Measurements from ENCODE around the gene RASD1.

RASD1 gene

GRCh38 chr17:17538417-17539391, 42.5 kb upstream of the RASD1 start:
- no peak for FAIRE-seq
- TF ChIP-seq SPI1 (IDR thresholded peaks at IDR 0.05; ENCODE audit: low read depth, low read length) (no peak), TAF1 (IDR thresholded peaks at IDR 0.05; ENCODE audit: low read depth, low read length) (no peak), POLR2AphosphoS5 (IDR thresholded peaks at IDR 0.05; ENCODE audit: low read depth, low read length) (no peak), POU2F2 (IDR thresholded peaks at IDR 0.05; ENCODE audit: low read depth, low read length) (no peak), PAX5 (IDR thresholded peaks at IDR 0.05; ENCODE audit: insufficient read depth, low read length, severe bottlenecking) (no peak), POLR2A (IDR thresholded peaks at IDR 0.05; ENCODE audit: low read depth, low read length) (no peak)
- DNase-seq (ENCODE audit: insufficient read length, low spot score), result no peak

DNA sequence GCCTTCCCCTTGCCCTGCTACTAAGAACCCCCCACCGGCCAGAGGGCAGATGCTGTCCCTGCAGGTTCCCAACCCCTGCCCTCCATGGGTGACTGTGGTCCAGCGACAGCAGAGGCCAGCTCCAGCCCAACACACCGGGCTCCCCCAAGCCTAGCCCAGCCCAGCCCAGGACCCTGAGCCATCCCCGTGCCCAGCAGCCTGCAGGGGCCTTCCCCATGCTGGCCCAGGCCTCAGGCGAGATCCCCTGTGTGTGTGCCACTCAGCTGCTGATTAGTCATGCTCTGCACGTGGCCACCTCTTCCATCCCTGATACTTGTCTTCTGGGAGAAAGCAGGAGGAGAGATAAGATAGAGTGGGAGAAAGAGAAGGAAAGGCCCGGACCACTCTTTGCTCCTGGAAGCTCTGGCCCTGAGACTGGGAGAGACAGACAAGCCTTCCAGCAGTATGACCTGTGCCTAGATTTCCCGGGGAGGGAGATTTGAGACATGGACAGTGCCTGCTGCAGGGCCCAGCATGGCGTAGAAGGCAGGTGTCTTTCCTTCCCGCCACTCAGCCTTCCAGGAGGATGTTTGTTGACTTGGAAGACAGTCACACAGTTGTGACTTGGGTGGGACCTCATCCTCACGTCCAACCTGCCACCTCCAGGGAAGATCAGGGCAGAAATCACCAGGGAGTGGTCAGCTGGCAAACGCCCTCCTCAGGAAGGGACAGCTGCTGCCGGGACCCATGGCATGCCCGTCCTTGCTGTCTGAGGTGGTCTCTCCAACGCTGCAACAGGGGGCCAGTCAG, 41.3 kb upstream of the RASD1 start:
- FAIRE-seq (no peak), DNase-seq (ENCODE audit: insufficient read length, low spot score) (no peak)
- TF ChIP-seq POU2F2 (IDR thresholded peaks at IDR 0.05; ENCODE audit: low read depth, low read length) (no peak), SPI1 (IDR thresholded peaks at IDR 0.05; ENCODE audit: low read depth, low read length) (no peak), PAX5 (IDR thresholded peaks at IDR 0.05; ENCODE audit: insufficient read depth, low read length, severe bottlenecking) (no peak), POLR2A (IDR thresholded peaks at IDR 0.05; ENCODE audit: low read depth, low read length) (no peak), TAF1 (IDR thresholded peaks at IDR 0.05; ENCODE audit: low read depth, low read length) (no peak)

DNA sequence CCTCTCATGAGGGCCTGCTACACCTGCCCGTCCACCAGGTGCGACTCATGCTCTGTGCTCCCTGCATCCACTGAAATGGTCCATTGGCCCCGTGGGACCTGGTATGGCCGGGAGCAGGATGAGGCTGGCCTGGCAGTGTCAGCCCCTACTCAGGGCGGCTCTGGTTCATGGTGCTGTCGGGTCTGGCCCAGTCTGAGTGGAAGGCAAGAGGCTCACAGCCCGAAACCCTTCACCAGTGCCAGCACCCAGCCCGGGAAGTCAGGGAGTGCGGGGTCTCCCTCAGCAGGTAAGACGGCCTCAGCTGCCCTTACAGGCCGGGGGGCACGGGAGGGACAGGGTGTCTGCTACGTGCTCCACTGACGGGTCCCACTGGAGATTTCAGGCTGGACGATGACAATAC, 40.5 kb upstream of the RASD1 start:
- no peak for TF ChIP-seq POLR2AphosphoS5 (IDR thresholded peaks at IDR 0.05; ENCODE audit: low read depth, low read length)
- TF ChIP-seq POLR2A (IDR thresholded peaks at IDR 0.05; ENCODE audit: low read depth, low read length), result no peak
- TF ChIP-seq SPI1 (IDR thresholded peaks at IDR 0.05; ENCODE audit: low read depth, low read length), result no peak
- no peak for TF ChIP-seq POU2F2 (IDR thresholded peaks at IDR 0.05; ENCODE audit: low read depth, low read length)
- no peak for TF ChIP-seq TAF1 (IDR thresholded peaks at IDR 0.05; ENCODE audit: low read depth, low read length)
- no peak for TF ChIP-seq PAX5 (IDR thresholded peaks at IDR 0.05; ENCODE audit: insufficient read depth, low read length, severe bottlenecking)
- DNase-seq (ENCODE audit: insufficient read length, low spot score) (no peak), FAIRE-seq (no peak)

DNA sequence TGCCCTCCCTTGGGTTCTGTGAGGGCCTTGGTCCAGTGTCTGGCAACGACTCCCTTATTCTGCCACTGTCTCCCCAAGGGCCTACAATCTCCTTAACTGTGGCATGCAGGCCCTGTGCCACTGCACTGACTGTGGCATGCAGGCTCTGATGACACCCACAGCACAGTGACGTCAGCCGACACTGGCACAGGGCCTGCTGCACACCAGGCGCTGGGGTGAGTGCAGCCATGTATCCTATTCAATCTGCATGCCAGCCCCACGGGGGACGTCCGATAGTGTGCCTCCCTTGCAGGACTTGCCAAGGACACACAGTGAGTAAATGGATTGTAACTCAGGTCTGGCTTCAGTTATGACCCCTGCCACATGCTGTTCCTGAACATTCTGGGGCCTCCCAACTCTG, 39.8 kb upstream of the RASD1 start:
- TF ChIP-seq PAX5 (IDR thresholded peaks at IDR 0.05; ENCODE audit: insufficient read depth, low read length, severe bottlenecking) (no peak), TAF1 (IDR thresholded peaks at IDR 0.05; ENCODE audit: low read depth, low read length) (no peak), POLR2AphosphoS5 (IDR thresholded peaks at IDR 0.05; ENCODE audit: low read depth, low read length) (no peak), POU2F2 (IDR thresholded peaks at IDR 0.05; ENCODE audit: low read depth, low read length) (no peak), POLR2A (IDR thresholded peaks at IDR 0.05; ENCODE audit: low read depth, low read length) (no peak), SPI1 (IDR thresholded peaks at IDR 0.05; ENCODE audit: low read depth, low read length) (no peak)
- DNase-seq (ENCODE audit: insufficient read length, low spot score) (no peak), FAIRE-seq (no peak)

- TF ChIP-seq POU2F2 (IDR thresholded peaks at IDR 0.05; ENCODE audit: low read depth, low read length) (no peak), PAX5 (IDR thresholded peaks at IDR 0.05; ENCODE audit: insufficient read depth, low read length, severe bottlenecking) (no peak), POLR2A (IDR thresholded peaks at IDR 0.05; ENCODE audit: low read depth, low read length) (no peak), POLR2AphosphoS5 (IDR thresholded peaks at IDR 0.05; ENCODE audit: low read depth, low read length) (no peak), SPI1 (IDR thresholded peaks at IDR 0.05; ENCODE audit: low read depth, low read length) (no peak), TAF1 (IDR thresholded peaks at IDR 0.05; ENCODE audit: low read depth, low read length) (no peak)
- DNase-seq (ENCODE audit: insufficient read length, low spot score) (no peak), FAIRE-seq (no peak)
Measured at GRCh38 chr17:17533901-17534441, 37.8 kb upstream of the RASD1 start.

- no peak for FAIRE-seq
- peak; percentile 45 for TF ChIP-seq SPI1 (IDR thresholded peaks at IDR 0.05; ENCODE audit: low read depth, low read length)
- no peak for TF ChIP-seq POLR2A (IDR thresholded peaks at IDR 0.05; ENCODE audit: low read depth, low read length)
- TF ChIP-seq PAX5 (IDR thresholded peaks at IDR 0.05; ENCODE audit: insufficient read depth, low read length, severe bottlenecking), result no peak
- no peak for TF ChIP-seq POLR2AphosphoS5 (IDR thresholded peaks at IDR 0.05; ENCODE audit: low read depth, low read length)
- DNase-seq (ENCODE audit: insufficient read length, low spot score), result no peak
Measured at GRCh38 chr17:17532991-17533390, 36.8 kb upstream of the RASD1 start.

DNA sequence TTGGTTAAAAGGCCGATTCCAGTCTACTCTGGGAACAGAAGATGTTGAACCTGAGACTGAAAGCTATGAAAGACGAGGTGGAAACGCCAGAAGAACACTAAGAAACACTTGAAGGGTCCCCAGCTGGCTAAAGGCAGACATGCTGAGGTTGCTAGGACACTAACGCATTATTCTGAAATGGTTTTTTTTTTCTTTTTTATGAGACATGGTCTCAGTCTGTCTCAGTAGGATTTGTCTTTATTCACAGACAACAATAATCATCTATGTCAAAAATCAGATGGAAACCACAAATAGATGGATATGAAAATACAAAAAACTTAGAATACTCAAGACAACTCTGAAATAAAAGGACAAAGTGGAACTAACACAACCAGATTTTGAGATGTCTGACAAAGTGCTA, 35.0 kb upstream of the RASD1 start:
- no peak for FAIRE-seq
- TF ChIP-seq POLR2AphosphoS5 (IDR thresholded peaks at IDR 0.05; ENCODE audit: low read depth, low read length) (no peak), POLR2A (IDR thresholded peaks at IDR 0.05; ENCODE audit: low read depth, low read length) (no peak), POU2F2 (IDR thresholded peaks at IDR 0.05; ENCODE audit: low read depth, low read length) (no peak), SPI1 (IDR thresholded peaks at IDR 0.05; ENCODE audit: low read depth, low read length) (no peak), TAF1 (IDR thresholded peaks at IDR 0.05; ENCODE audit: low read depth, low read length) (no peak), PAX5 (IDR thresholded peaks at IDR 0.05; ENCODE audit: insufficient read depth, low read length, severe bottlenecking) (no peak)
- DNase-seq (ENCODE audit: insufficient read length, low spot score), result no peak

- FAIRE-seq, result no peak
- DNase-seq (ENCODE audit: insufficient read length, low spot score), result no peak
- TF ChIP-seq PAX5 (IDR thresholded peaks at IDR 0.05; ENCODE audit: insufficient read depth, low read length, severe bottlenecking), result no peak
- no peak for TF ChIP-seq POLR2AphosphoS5 (IDR thresholded peaks at IDR 0.05; ENCODE audit: low read depth, low read length)
- no peak for TF ChIP-seq SPI1 (IDR thresholded peaks at IDR 0.05; ENCODE audit: low read depth, low read length)
- TF ChIP-seq TAF1 (IDR thresholded peaks at IDR 0.05; ENCODE audit: low read depth, low read length), result no peak
- no peak for TF ChIP-seq POLR2A (IDR thresholded peaks at IDR 0.05; ENCODE audit: low read depth, low read length)
- TF ChIP-seq POU2F2 (IDR thresholded peaks at IDR 0.05; ENCODE audit: low read depth, low read length), result no peak
Measured at GRCh38 chr17:17528696-17529652, 32.8 kb upstream of the RASD1 start.

Data from GM12891 (cell line).